WI38 (cell line): ENCODE data around the gene SORT1.

Experiments used
- H3K4me3 ChIP-seq: 2 replicates; pipeline ENCODE4 v1.5.1; 2011; ENCODE audit warnings: low read depth, mild to moderate bottlenecking, control low read depth, low read length
- CTCF ChIP-seq: IDR thresholded peaks from 2 replicates; pipeline ENCODE4 v1.5.1; 2012; ENCODE audit warnings: low read depth, mild to moderate bottlenecking, control low read depth, low read length

Gene SORT1

GRCh38 chr1:109265016-109265415 is 132.7 kb downstream of the SORT1 start:
- no peak overlapping the region for H3K4me3 ChIP-seq
- TF ChIP-seq CTCF, result no peak

GRCh38 chr1:109264379-109264755 is 133.4 kb downstream of the SORT1 start:
- H3K4me3 ChIP-seq, result no peak overlapping the region
- no peak for TF ChIP-seq CTCF

GRCh38 chr1:109263597-109264378 is 133.9 kb downstream of the SORT1 start:
- H3K4me3 ChIP-seq, result no peak overlapping the region
- TF ChIP-seq CTCF, result peak; percentile 98

GRCh38 chr1:109263234-109263596 is 134.5 kb downstream of the SORT1 start:
- no peak for TF ChIP-seq CTCF
- H3K4me3 ChIP-seq, result no peak overlapping the region

GRCh38 chr1:109262231-109263055 is 135.3 kb downstream of the SORT1 start:
- TF ChIP-seq CTCF, result no peak
- no peak overlapping the region for H3K4me3 ChIP-seq

GRCh38 chr1:109261578-109261977 is 136.1 kb downstream of the SORT1 start:
- no peak overlapping the region for H3K4me3 ChIP-seq
- TF ChIP-seq CTCF, result no peak

- no peak for TF ChIP-seq CTCF
- no peak overlapping the region for H3K4me3 ChIP-seq
These were observed 136.7 kb downstream of the SORT1 start for GRCh38 chr1:109261006-109261405.
